Measurements from ENCODE around the gene ROBO1. TPM values are rescaled to one million over a fixed set of nuclear protein-coding genes. Genes with fewer than 3 reads are reported as not detected.

ROBO1 gene
- total RNA-seq, 1 experiment from 2014 or later = 32.2 TPM

GRCh38 chr3:78645628-78646310 lies 1122.0 kb downstream of the ROBO1 start:
- no peak overlapping the region for H3K4me3 Mint-ChIP-seq (ENCODE audit: unreplicated experiment)
- DNase-seq (ENCODE audit: unreplicated experiment) = peak; percentile 71
- no peaks in the 10 kb centered on the region for H3K27me3 Mint-ChIP-seq (ENCODE audit: insufficient read depth, unreplicated experiment)
- peak; percentile 73 for TF ChIP-seq CTCF (IDR thresholded peaks at IDR 0.05; ENCODE audit: unreplicated experiment)
- ChIA-PET POLR2A (interaction anchor here (0.7 kb wide), 1 partner anchor 821 kb away, joined by 4 read pairs; no protein-coding TSS in a partner anchor), CTCF (interaction anchor here (0.5 to 3.2 kb wide), 38 partner anchors 9 to 1609 kb away, joined by 3 to 12 read pairs (median 3); partner anchors contain the start of gene ROBO2)
- no peaks in the 10 kb centered on the region for H3K9me3 Mint-ChIP-seq (ENCODE audit: unreplicated experiment)
- intact Hi-C loops (cut with micrococcal nuclease) = loop anchor here (1.0 to 10.0 kb wide), 5 partner anchors 371 to 1607 kb away; no protein-coding TSS in a partner anchor
- no TSS peak for BruUV-seq (replicated peaks)
- no peak overlapping the region for H3K27ac Mint-ChIP-seq (ENCODE audit: low read depth, unreplicated experiment)
- H3K36me3 Mint-ChIP-seq (ENCODE audit: insufficient read depth, unreplicated experiment) = no peaks in the 10 kb centered on the region
- H3K4me1 Mint-ChIP-seq (ENCODE audit: insufficient read depth, unreplicated experiment) = no peaks in the 10 kb centered on the region

GRCh38 chr3:78644847-78645246 lies 1123.0 kb downstream of the ROBO1 start:
- H3K27ac Mint-ChIP-seq (ENCODE audit: low read depth, unreplicated experiment) = no peak overlapping the region
- no peak overlapping the region for H3K4me3 Mint-ChIP-seq (ENCODE audit: unreplicated experiment)
- H3K36me3 Mint-ChIP-seq (ENCODE audit: insufficient read depth, unreplicated experiment) = no peaks in the 10 kb centered on the region
- no peaks in the 10 kb centered on the region for H3K4me1 Mint-ChIP-seq (ENCODE audit: insufficient read depth, unreplicated experiment)
- no peak for DNase-seq (ENCODE audit: unreplicated experiment)
- CTCF ChIA-PET = interaction anchor here (0.6 to 3.2 kb wide), 19 partner anchors 11 to 1606 kb away, joined by 3 to 12 read pairs (median 3); partner anchors contain the start of gene ROBO2
- H3K9me3 Mint-ChIP-seq (ENCODE audit: unreplicated experiment) = no peaks in the 10 kb centered on the region
- TF ChIP-seq CTCF (IDR thresholded peaks at IDR 0.05; ENCODE audit: unreplicated experiment) = no peak
- H3K27me3 Mint-ChIP-seq (ENCODE audit: insufficient read depth, unreplicated experiment) = no peaks in the 10 kb centered on the region
- BruUV-seq (replicated peaks) = no TSS peak
- POLR2A ChIA-PET = interaction anchor here (0.7 kb wide), 1 partner anchor 820 kb away, joined by 4 read pairs; no protein-coding TSS in a partner anchor
- intact Hi-C loops (cut with micrococcal nuclease) = loop anchor here (1.0 to 10.0 kb wide), 5 partner anchors 370 to 1607 kb away; no protein-coding TSS in a partner anchor

GRCh38 chr3:78642226-78643035 lies 1125.4 kb downstream of the ROBO1 start:
- intact Hi-C loops (cut with micrococcal nuclease) = loop anchor here (10.0 kb wide), 2 partner anchors 368 to 1388 kb away; no protein-coding TSS in a partner anchor
- Mint-ChIP-seq H3K27me3 (ENCODE audit: insufficient read depth, unreplicated experiment) (no peaks in the 10 kb centered on the region), H3K36me3 (ENCODE audit: insufficient read depth, unreplicated experiment) (no peaks in the 10 kb centered on the region), H3K9me3 (ENCODE audit: unreplicated experiment) (no peaks in the 10 kb centered on the region), H3K4me3 (ENCODE audit: unreplicated experiment) (no peak overlapping the region), H3K27ac (ENCODE audit: low read depth, unreplicated experiment) (no peak overlapping the region), H3K4me1 (ENCODE audit: insufficient read depth, unreplicated experiment) (no peaks in the 10 kb centered on the region)
- DNase-seq (ENCODE audit: unreplicated experiment) = no peak
- POLR2A ChIA-PET = interaction anchor here (0.7 kb wide), 1 partner anchor 284 kb away, joined by 5 read pairs; no protein-coding TSS in a partner anchor
- CTCF ChIA-PET = interaction anchor here (0.6 to 1.4 kb wide), 6 partner anchors 12 to 1294 kb away, joined by 3 to 4 read pairs (median 3); no protein-coding TSS in a partner anchor
- no TSS peak for BruUV-seq (replicated peaks)
- TF ChIP-seq CTCF (IDR thresholded peaks at IDR 0.05; ENCODE audit: unreplicated experiment) = no peak

GRCh38 chr3:78641703-78642102 lies 1126.1 kb downstream of the ROBO1 start:
- no peak for DNase-seq (ENCODE audit: unreplicated experiment)
- H3K4me3 Mint-ChIP-seq (ENCODE audit: unreplicated experiment) = no peak overlapping the region
- TF ChIP-seq CTCF (IDR thresholded peaks at IDR 0.05; ENCODE audit: unreplicated experiment) = no peak
- no peaks in the 10 kb centered on the region for H3K36me3 Mint-ChIP-seq (ENCODE audit: insufficient read depth, unreplicated experiment)
- intact Hi-C loops (cut with micrococcal nuclease) = loop anchor here (10.0 kb wide), 2 partner anchors 367 to 1387 kb away; no protein-coding TSS in a partner anchor
- ChIA-PET CTCF (interaction anchor here (0.6 kb wide), 2 partner anchors 779 to 1184 kb away, joined by 3 read pairs; no protein-coding TSS in a partner anchor), POLR2A (no interaction called here)
- H3K9me3 Mint-ChIP-seq (ENCODE audit: unreplicated experiment) = no peaks in the 10 kb centered on the region
- no peaks in the 10 kb centered on the region for H3K27me3 Mint-ChIP-seq (ENCODE audit: insufficient read depth, unreplicated experiment)
- BruUV-seq (replicated peaks) = no TSS peak
- H3K4me1 Mint-ChIP-seq (ENCODE audit: insufficient read depth, unreplicated experiment) = no peaks in the 10 kb centered on the region
- no peak overlapping the region for H3K27ac Mint-ChIP-seq (ENCODE audit: low read depth, unreplicated experiment)

Measured in MCF 10A (cell line).